Urothelium cell line (cell line): ENCODE data around the gene NHS.

Experiments used
- DNase-seq: peaks from one replicate; pipeline ENCODE4 v3.0.0; 2011; ENCODE audit warnings: low spot score, mixed read lengths
- FAIRE-seq: peaks from 2 replicates; lab custom pipeline; 2011; peaks lifted over from hg19 to GRCh38; lab: Jason Lieb, UNC

The NHS gene

GRCh38 chrX:17608888-17609287 is 233.9 kb downstream of the NHS start:
- no peak for DNase-seq
- FAIRE-seq = no peak

- FAIRE-seq = no peak
- DNase-seq = no peak
Observed at GRCh38 chrX:17610788-17611187, 235.8 kb downstream of the NHS start.

- FAIRE-seq (no peak), DNase-seq (no peak)
Observed at GRCh38 chrX:17613979-17614588, 239.1 kb downstream of the NHS start.

- DNase-seq (no peak), FAIRE-seq (no peak)
Observed at GRCh38 chrX:17616936-17617335, 241.9 kb downstream of the NHS start.

GRCh38 chrX:17617806-17618205 is 242.8 kb downstream of the NHS start:
- no peak for FAIRE-seq
- no peak for DNase-seq

GRCh38 chrX:17621566-17622270 is 246.7 kb downstream of the NHS start:
- FAIRE-seq = no peak
- DNase-seq = no peak

GRCh38 chrX:17622331-17622730 is 247.3 kb downstream of the NHS start:
- DNase-seq = no peak
- FAIRE-seq = no peak

GRCh38 chrX:17623750-17624149 is 248.8 kb downstream of the NHS start:
- FAIRE-seq (no peak), DNase-seq (no peak)

GRCh38 chrX:17627026-17627425 is 252.0 kb downstream of the NHS start:
- FAIRE-seq (no peak), DNase-seq (no peak)

GRCh38 chrX:17628976-17629375 is 254.0 kb downstream of the NHS start:
- FAIRE-seq (no peak), DNase-seq (no peak)

- no peak for DNase-seq
- FAIRE-seq = no peak
Observed at GRCh38 chrX:17629519-17629918, 254.5 kb downstream of the NHS start.

GRCh38 chrX:17631647-17632046 is 256.6 kb downstream of the NHS start:
- DNase-seq (no peak), FAIRE-seq (no peak)

- FAIRE-seq (no peak), DNase-seq (no peak)
Observed at GRCh38 chrX:17632942-17633341, 257.9 kb downstream of the NHS start.

GRCh38 chrX:17633546-17633945 is 258.5 kb downstream of the NHS start:
- FAIRE-seq (no peak), DNase-seq (no peak)

GRCh38 chrX:17634542-17635207 is 259.7 kb downstream of the NHS start:
- FAIRE-seq (no peak), DNase-seq (no peak)

- no peak for FAIRE-seq
Observed at GRCh38 chrX:17635231-17635630, 260.2 kb downstream of the NHS start.

GRCh38 chrX:17637235-17637634 is 262.2 kb downstream of the NHS start:
- no peak for DNase-seq

More at GRCh38 chrX:17635231-17635630, 260.2 kb downstream of the NHS start:
- DNase-seq = no peak

GRCh38 chrX:17638731-17639130 is 263.7 kb downstream of the NHS start:
- DNase-seq (no peak), FAIRE-seq (no peak)

More at GRCh38 chrX:17637235-17637634, 262.2 kb downstream of the NHS start:
- FAIRE-seq = no peak

GRCh38 chrX:17642891-17643290 is 267.9 kb downstream of the NHS start:
- DNase-seq (no peak), FAIRE-seq (no peak)

GRCh38 chrX:17643528-17643927 is 268.5 kb downstream of the NHS start:
- FAIRE-seq (no peak), DNase-seq (no peak)

- DNase-seq (no peak), FAIRE-seq (no peak)
Observed at GRCh38 chrX:17644001-17644400, 269.0 kb downstream of the NHS start.

GRCh38 chrX:17654116-17654515 is 279.1 kb downstream of the NHS start:
- no peak for DNase-seq

More at GRCh38 chrX:17654116-17654515, 279.1 kb downstream of the NHS start:
- no peak for FAIRE-seq
